Neural progenitor cell (in vitro differentiated cells): ENCODE data around the gene FAM83G. TPM values are rescaled to one million over a fixed set of nuclear protein-coding genes. Genes with fewer than 3 reads are reported as not detected.
"Not testable (repeated sequence)": the region's sequence is repeated elsewhere in the genome, so short reads cannot be mapped to it uniquely, and the experiment has no call there.

Experiments used
- DNase-seq: peaks from one replicate; pipeline ENCODE4 v3.0.0-alpha.2; 2016; ENCODE audit warnings: low spot score
- H2AFZ ChIP-seq: fragments of 200-600 bp; sonication (generic); replicated peaks from 2 replicates; pipeline ENCODE4 v1.6.1; 2016; ENCODE audit warnings: antibody characterized with exemption
- H3F3A ChIP-seq: fragments of 200-600 bp; sonication (generic); 2 replicates; pipeline ENCODE4 v1.6.1; 2016; ENCODE audit warnings: antibody characterized with exemption, low read depth
- H3K27ac ChIP-seq: fragments of 200-600 bp; sonication (generic); 2 replicates; pipeline ENCODE4 v1.5.1; 2016; ENCODE audit warnings: mild to moderate bottlenecking
- H3K27me3 ChIP-seq: fragments of 200-600 bp; sonication (generic); 2 replicates; pipeline ENCODE4 v1.6.1; 2016; ENCODE audit warnings: mild to moderate bottlenecking, moderate library complexity
- H3K36me3 ChIP-seq: fragments of 200-600 bp; sonication (generic); 2 replicates; pipeline ENCODE4 v1.5.1; 2016
- H3K4me1 ChIP-seq: fragments of 200-600 bp; sonication (generic); 2 replicates; pipeline ENCODE4 v1.6.1; 2016; ENCODE audit warnings: mixed run types
- H3K4me2 ChIP-seq: fragments of 200-600 bp; sonication (generic); 2 replicates; pipeline ENCODE4 v1.6.1; 2016
- H3K4me3 ChIP-seq: fragments of 200-600 bp; sonication (generic); 2 replicates; pipeline ENCODE4 v1.5.1; 2016
- H3K79me2 ChIP-seq: fragments of 200-600 bp; sonication (generic); 2 replicates; pipeline ENCODE4 v1.6.1; 2016; ENCODE audit warnings: low read depth
- H3K9ac ChIP-seq: fragments of 200-600 bp; sonication (generic); 2 replicates; pipeline ENCODE4 v1.6.1; 2016
- H3K9me3 ChIP-seq: fragments of 200-600 bp; sonication (generic); 2 replicates; pipeline ENCODE4 v1.5.1; 2016; ENCODE audit warnings: low read depth
- H4K20me1 ChIP-seq: fragments of 200-600 bp; sonication (generic); 2 replicates; pipeline ENCODE4 v1.6.1; 2016; ENCODE audit warnings: low read depth
- H3K27ac Mint-ChIP-seq: 3 replicates; pipeline ENCODE4 v1.8.0; 2021; ENCODE audit warnings: mixed read lengths
- H3K27me3 Mint-ChIP-seq: 2 replicates; pipeline ENCODE4 v1.8.0; 2022; ENCODE audit warnings: low read depth, mild to moderate bottlenecking, inconsistent platforms, moderate library complexity, mixed read lengths; ENCODE audit not compliant: insufficient read depth
- H3K36me3 Mint-ChIP-seq: 3 replicates; pipeline ENCODE4 v1.8.0; 2021; ENCODE audit warnings: mixed read lengths
- H3K4me1 Mint-ChIP-seq: 3 replicates; pipeline ENCODE4 v1.8.0; 2021; ENCODE audit warnings: mixed read lengths
- H3K4me3 Mint-ChIP-seq: 3 replicates; pipeline ENCODE4 v1.8.0; 2021; ENCODE audit warnings: mild to moderate bottlenecking, moderate library complexity, mixed read lengths
- H3K9me3 Mint-ChIP-seq: 3 replicates; pipeline ENCODE4 v1.8.0; 2020; ENCODE audit warnings: mixed read lengths
- CTCF ChIP-seq: fragments of 200-600 bp; sonication (generic); IDR thresholded peaks from 2 replicates; pipeline ENCODE4 v1.5.1; 2017; ENCODE audit warnings: antibody characterized with exemption, mild to moderate bottlenecking
- EZH2 ChIP-seq: fragments of 200-600 bp; sonication (generic); IDR thresholded peaks from 2 replicates; pipeline ENCODE4 v1.6.1; 2017; ENCODE audit warnings: antibody characterized with exemption, mild to moderate bottlenecking, moderate library complexity
- EZH2phosphoT487 ChIP-seq: fragments of 200-600 bp; sonication (generic); IDR thresholded peaks from 2 replicates; pipeline ENCODE4 v1.6.1; 2017; ENCODE audit warnings: antibody characterized with exemption
- total RNA-seq: library from RNA; depleted of rRNA; stranded (reverse); fragments of >200 nt; gene quantifications from 2 replicates; pipeline ENCODE4 v1.2.3, GENCODE V29; 2015; ENCODE audit warnings: low replicate concordance

Gene FAM83G
- total RNA-seq, 1 donor from 2014 or later = 9.9 TPM

GRCh38 chr17:18958611-18959010 is 46.0 kb downstream of the FAM83G start:
- H3K4me3 ChIP-seq = no peak overlapping the region
- H2AFZ ChIP-seq = no peak overlapping the region
- peaks cover 3% of the 10 kb centered on the region for H3K4me1 ChIP-seq
- DNase-seq = no peak
- H3K27me3 ChIP-seq = no peaks in the 10 kb centered on the region
- no peak overlapping the region for H3K4me2 ChIP-seq
- no peaks in the 10 kb centered on the region for H3F3A ChIP-seq
- H4K20me1 ChIP-seq = no peaks in the 10 kb centered on the region
- Mint-ChIP-seq H3K4me1 (peaks cover 20% of the 10 kb centered on the region), H3K27me3 (peaks cover 2% of the 10 kb centered on the region), H3K9me3 (no peaks in the 10 kb centered on the region), H3K4me3 (no peak overlapping the region), H3K36me3 (no peaks in the 10 kb centered on the region), H3K27ac (no peak overlapping the region)
- no peaks in the 10 kb centered on the region for H3K9me3 ChIP-seq
- H3K9ac ChIP-seq = no peak overlapping the region
- H3K36me3 ChIP-seq = no peaks in the 10 kb centered on the region
- no peak for TF ChIP-seq CTCF
- no peak for TF ChIP-seq EZH2phosphoT487
- H3K79me2 ChIP-seq = no peaks in the 10 kb centered on the region
- no peak overlapping the region for H3K27ac ChIP-seq

- no peaks in the 10 kb centered on the region for H3K9me3 ChIP-seq
- no peak overlapping the region for H2AFZ ChIP-seq
- Mint-ChIP-seq H3K9me3 (no peaks in the 10 kb centered on the region), H3K27me3 (peaks cover 2% of the 10 kb centered on the region), H3K27ac (no peak overlapping the region), H3K4me1 (peaks cover 17% of the 10 kb centered on the region), H3K4me3 (no peak overlapping the region), H3K36me3 (no peaks in the 10 kb centered on the region)
- H4K20me1 ChIP-seq = no peaks in the 10 kb centered on the region
- TF ChIP-seq EZH2 (no peak), EZH2phosphoT487 (no peak), CTCF (no peak)
- no peaks in the 10 kb centered on the region for H3K36me3 ChIP-seq
- no peaks in the 10 kb centered on the region for H3F3A ChIP-seq
- no peak for DNase-seq
- H3K79me2 ChIP-seq = no peaks in the 10 kb centered on the region
- no peaks in the 10 kb centered on the region for H3K27me3 ChIP-seq
- H3K9ac ChIP-seq = no peak overlapping the region
- H3K4me3 ChIP-seq = no peak overlapping the region
- H3K4me1 ChIP-seq = peaks cover 3% of the 10 kb centered on the region
- H3K4me2 ChIP-seq = no peak overlapping the region
- no peak overlapping the region for H3K27ac ChIP-seq
These were observed 46.7 kb downstream of the FAM83G start for GRCh38 chr17:18957831-18958230.

- Histone ChIP-seq H3K9me3 (no peaks in the 10 kb centered on the region), H3K27me3 (no peaks in the 10 kb centered on the region), H4K20me1 (no peaks in the 10 kb centered on the region), H3K27ac (no peak overlapping the region), H3K4me3 (no peak overlapping the region), H3K9ac (no peak overlapping the region), H3F3A (no peaks in the 10 kb centered on the region), H3K36me3 (no peaks in the 10 kb centered on the region), H3K4me2 (no peak overlapping the region), H2AFZ (no peak overlapping the region), H3K79me2 (no peaks in the 10 kb centered on the region), H3K4me1 (no peaks in the 10 kb centered on the region)
- Mint-ChIP-seq H3K9me3 (no peaks in the 10 kb centered on the region), H3K4me3 (no peak overlapping the region), H3K36me3 (no peaks in the 10 kb centered on the region), H3K27me3 (peaks cover 2% of the 10 kb centered on the region), H3K27ac (no peak overlapping the region), H3K4me1 (peaks cover 6% of the 10 kb centered on the region)
- no peak for DNase-seq
- TF ChIP-seq EZH2 (no peak), EZH2phosphoT487 (no peak), CTCF (no peak)
These were observed 48.0 kb downstream of the FAM83G start for GRCh38 chr17:18956581-18956980.

- not testable (repeated sequence) for H3K9me3 Mint-ChIP-seq, H3K36me3 Mint-ChIP-seq, H3K4me1 ChIP-seq, H3K27ac ChIP-seq, H3K4me3 Mint-ChIP-seq, H3F3A ChIP-seq, H2AFZ ChIP-seq, H3K27ac Mint-ChIP-seq, H3K4me1 Mint-ChIP-seq, H3K4me3 ChIP-seq, H3K79me2 ChIP-seq, H3K27me3 Mint-ChIP-seq, H3K9me3 ChIP-seq, H4K20me1 ChIP-seq, H3K4me2 ChIP-seq, H3K27me3 ChIP-seq, DNase-seq, H3K9ac ChIP-seq, H3K36me3 ChIP-seq
These were observed 48.5 kb downstream of the FAM83G start for GRCh38 chr17:18956021-18956420.
